ENCODE results near the gene ZBTB16. TPM values are rescaled to one million over a fixed set of nuclear protein-coding genes. Genes with fewer than 3 reads are reported as not detected.

Gene ZBTB16
- total RNA-seq, 1 donor from 2014 or later, result 0.54 TPM

- H3K27ac Mint-ChIP-seq (ENCODE audit: unreplicated experiment), result no peak overlapping the region
- DNase-seq (ENCODE audit: low spot score), result no peak
- no peaks in the 10 kb centered on the region for H3K36me3 Mint-ChIP-seq (ENCODE audit: low read depth, unreplicated experiment)
- H3K4me3 Mint-ChIP-seq (ENCODE audit: unreplicated experiment), result no peak overlapping the region
- no peaks in the 10 kb centered on the region for H3K9me3 Mint-ChIP-seq (ENCODE audit: unreplicated experiment)
- no peaks in the 10 kb centered on the region for H3K4me1 Mint-ChIP-seq (ENCODE audit: unreplicated experiment)
- H3K27me3 Mint-ChIP-seq (ENCODE audit: unreplicated experiment), result no peaks in the 10 kb centered on the region
- TF ChIP-seq CTCF (IDR thresholded peaks at IDR 0.05; ENCODE audit: unreplicated experiment), result no peak
Observed at GRCh38 chr11:114017723-114018122, 41.8 kb upstream of the ZBTB16 start.

DNA sequence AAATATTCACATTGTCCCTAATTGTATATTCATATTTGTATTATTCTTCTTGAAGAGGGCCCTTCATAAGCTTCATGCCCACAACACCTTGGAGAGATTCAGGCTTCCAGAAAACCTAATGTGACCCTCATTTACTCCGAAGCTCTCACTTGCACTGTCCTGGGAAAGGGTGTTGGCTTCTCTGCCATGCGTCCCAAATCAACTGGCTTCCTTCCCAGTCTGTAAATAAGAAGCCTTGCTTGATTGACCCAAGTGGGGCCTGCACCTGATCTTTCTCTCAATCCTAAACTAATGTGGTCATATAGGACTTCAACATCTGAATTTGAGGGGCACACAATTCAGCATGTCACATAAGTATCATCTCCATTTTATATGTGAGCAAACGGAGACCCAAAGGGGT is 40.5 kb upstream of the ZBTB16 start:
- H3K27me3 Mint-ChIP-seq (ENCODE audit: unreplicated experiment), result no peaks in the 10 kb centered on the region
- no peak for DNase-seq (ENCODE audit: low spot score)
- H3K9me3 Mint-ChIP-seq (ENCODE audit: unreplicated experiment), result no peaks in the 10 kb centered on the region
- no peak overlapping the region for H3K4me3 Mint-ChIP-seq (ENCODE audit: unreplicated experiment)
- H3K27ac Mint-ChIP-seq (ENCODE audit: unreplicated experiment), result no peak overlapping the region
- H3K36me3 Mint-ChIP-seq (ENCODE audit: low read depth, unreplicated experiment), result no peaks in the 10 kb centered on the region
- no peak for TF ChIP-seq CTCF (IDR thresholded peaks at IDR 0.05; ENCODE audit: unreplicated experiment)
- no peaks in the 10 kb centered on the region for H3K4me1 Mint-ChIP-seq (ENCODE audit: unreplicated experiment)

GRCh38 chr11:114019574-114019973 is 39.9 kb upstream of the ZBTB16 start:
- no peak for DNase-seq (ENCODE audit: low spot score)
- H3K4me3 Mint-ChIP-seq (ENCODE audit: unreplicated experiment), result no peak overlapping the region
- H3K27me3 Mint-ChIP-seq (ENCODE audit: unreplicated experiment), result no peaks in the 10 kb centered on the region
- H3K9me3 Mint-ChIP-seq (ENCODE audit: unreplicated experiment), result no peaks in the 10 kb centered on the region
- H3K4me1 Mint-ChIP-seq (ENCODE audit: unreplicated experiment), result no peaks in the 10 kb centered on the region
- no peaks in the 10 kb centered on the region for H3K36me3 Mint-ChIP-seq (ENCODE audit: low read depth, unreplicated experiment)
- TF ChIP-seq CTCF (IDR thresholded peaks at IDR 0.05; ENCODE audit: unreplicated experiment), result no peak
- no peak overlapping the region for H3K27ac Mint-ChIP-seq (ENCODE audit: unreplicated experiment)

DNA sequence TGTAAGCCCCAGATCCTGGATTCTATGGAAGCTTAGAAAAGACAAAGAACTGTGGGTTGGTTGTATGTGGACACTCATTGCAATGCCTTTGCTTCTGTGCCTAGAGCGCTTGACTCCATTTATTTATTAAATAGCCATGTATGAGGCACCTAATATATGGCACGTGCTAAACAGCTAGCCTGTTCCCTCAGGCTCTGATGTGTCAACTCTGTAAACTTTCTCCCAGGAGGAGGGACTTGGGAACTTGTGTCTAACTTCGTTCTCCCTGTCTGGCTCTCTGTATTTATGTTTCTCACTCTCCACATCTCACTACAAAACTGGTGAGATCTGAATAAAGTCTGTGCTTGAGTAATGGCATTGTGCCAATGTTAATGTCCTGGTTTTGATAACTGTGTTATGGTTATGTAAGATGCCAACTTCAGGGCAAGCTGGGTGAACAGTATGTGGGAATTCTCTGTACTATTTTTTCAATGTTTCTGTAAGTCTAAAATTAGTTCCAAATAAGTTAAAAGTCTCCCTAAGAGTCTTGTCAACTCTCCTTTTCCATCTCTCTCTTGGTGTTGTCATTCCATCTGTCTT is 34.1 kb upstream of the ZBTB16 start:
- no peak for TF ChIP-seq CTCF (IDR thresholded peaks at IDR 0.05; ENCODE audit: unreplicated experiment)
- DNase-seq (ENCODE audit: low spot score), result no peak
- Mint-ChIP-seq H3K27ac (ENCODE audit: unreplicated experiment) (no peak overlapping the region), H3K36me3 (ENCODE audit: low read depth, unreplicated experiment) (no peaks in the 10 kb centered on the region), H3K27me3 (ENCODE audit: unreplicated experiment) (peaks cover 1% of the 10 kb centered on the region), H3K9me3 (ENCODE audit: unreplicated experiment) (no peaks in the 10 kb centered on the region), H3K4me3 (ENCODE audit: unreplicated experiment) (no peak overlapping the region), H3K4me1 (ENCODE audit: unreplicated experiment) (no peaks in the 10 kb centered on the region)

DNA sequence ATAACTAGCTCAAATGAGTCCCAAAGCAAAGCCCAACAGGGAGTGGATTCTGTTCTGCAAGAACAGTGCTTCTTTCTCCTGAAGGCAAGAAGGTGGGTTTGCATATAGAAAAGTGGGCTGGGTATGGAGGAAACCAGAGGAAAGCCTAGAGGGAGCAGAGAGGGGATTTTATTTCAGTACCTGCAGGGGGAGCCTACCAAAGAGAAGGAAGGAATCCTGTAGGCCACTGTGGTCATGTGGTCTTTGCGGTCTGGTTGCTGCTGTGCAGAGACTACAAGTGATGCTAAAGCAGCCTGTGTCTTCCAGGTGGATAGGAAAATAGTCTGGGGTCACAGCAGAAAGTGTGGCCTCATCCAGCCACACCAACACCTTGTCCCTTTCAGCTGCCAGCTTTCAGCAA is 33.2 kb upstream of the ZBTB16 start:
- Mint-ChIP-seq H3K27ac (ENCODE audit: unreplicated experiment) (no peak overlapping the region), H3K27me3 (ENCODE audit: unreplicated experiment) (peaks cover 1% of the 10 kb centered on the region), H3K4me1 (ENCODE audit: unreplicated experiment) (no peaks in the 10 kb centered on the region), H3K36me3 (ENCODE audit: low read depth, unreplicated experiment) (no peaks in the 10 kb centered on the region), H3K9me3 (ENCODE audit: unreplicated experiment) (no peaks in the 10 kb centered on the region), H3K4me3 (ENCODE audit: unreplicated experiment) (no peak overlapping the region)
- TF ChIP-seq CTCF (IDR thresholded peaks at IDR 0.05; ENCODE audit: unreplicated experiment), result no peak
- no peak for DNase-seq (ENCODE audit: low spot score)

All from endothelial cell (in vitro differentiated cells).